Measurements from ENCODE around the gene PCDHGA1.
A peak's percentile ranks its signal among the peaks of the same experiment; 100 is the strongest.

PCDHGA1 gene

GRCh38 chr5:141507387-141508091 lies 177.2 kb downstream of the PCDHGA1 start:
- TF ChIP-seq CTCF (IDR thresholded peaks at IDR 0.05; ENCODE audit: borderline replicate concordance, insufficient read depth, low read depth, low read length), result no peak
- peak overlapping the region; percentile 36 for H3K4me3 ChIP-seq (ENCODE audit: low read depth, low read length)

- peak overlapping the region; percentile 36 for H3K4me3 ChIP-seq (ENCODE audit: low read depth, low read length)
- TF ChIP-seq CTCF (IDR thresholded peaks at IDR 0.05; ENCODE audit: borderline replicate concordance, insufficient read depth, low read depth, low read length), result no peak
Measured at GRCh38 chr5:141508440-141508797, 178.1 kb downstream of the PCDHGA1 start.

DNA sequence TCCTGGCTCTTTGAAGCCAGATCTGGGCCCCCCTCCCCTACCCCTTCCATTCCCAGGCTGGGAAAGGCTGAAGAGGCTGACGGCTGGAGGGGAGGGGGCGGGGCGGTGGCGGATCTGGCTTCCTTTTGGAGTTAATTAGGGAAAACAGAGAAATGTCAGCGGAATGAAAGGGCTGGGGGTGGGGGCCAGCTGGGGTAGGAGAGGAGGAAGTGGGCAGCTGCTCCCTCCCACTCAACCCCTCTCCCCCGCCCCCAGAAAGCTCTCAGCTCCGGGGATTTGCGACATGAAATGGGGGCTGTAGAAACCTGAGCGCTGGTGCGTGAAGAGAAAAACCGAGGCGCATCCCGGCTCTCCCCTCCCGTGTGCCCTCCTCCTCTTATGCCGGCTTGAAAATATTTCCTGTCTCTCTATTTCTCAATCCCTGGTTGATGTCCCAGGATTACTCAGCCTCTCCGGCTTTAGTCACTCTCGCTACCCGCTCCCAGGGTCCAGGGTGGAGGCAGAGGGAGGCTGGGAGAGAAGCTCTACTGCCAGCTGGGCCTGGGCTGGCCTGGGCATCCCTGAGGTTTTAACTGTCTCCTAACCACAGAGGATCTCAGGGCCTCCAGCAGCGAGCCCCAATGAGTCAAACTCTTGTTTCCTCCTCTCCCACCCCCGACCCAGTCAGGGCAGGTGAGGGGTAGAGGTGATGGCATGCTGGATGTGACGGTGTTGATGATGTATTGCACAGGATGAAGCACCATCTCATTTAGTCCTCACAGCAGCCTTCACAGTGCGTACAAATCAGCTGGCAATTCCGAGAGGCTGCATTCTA lies 178.7 kb downstream of the PCDHGA1 start:
- no peak for TF ChIP-seq CTCF (IDR thresholded peaks at IDR 0.05; ENCODE audit: borderline replicate concordance, insufficient read depth, low read depth, low read length)
- peak overlapping the region; percentile 70 for H3K4me3 ChIP-seq (ENCODE audit: low read depth, low read length)

DNA sequence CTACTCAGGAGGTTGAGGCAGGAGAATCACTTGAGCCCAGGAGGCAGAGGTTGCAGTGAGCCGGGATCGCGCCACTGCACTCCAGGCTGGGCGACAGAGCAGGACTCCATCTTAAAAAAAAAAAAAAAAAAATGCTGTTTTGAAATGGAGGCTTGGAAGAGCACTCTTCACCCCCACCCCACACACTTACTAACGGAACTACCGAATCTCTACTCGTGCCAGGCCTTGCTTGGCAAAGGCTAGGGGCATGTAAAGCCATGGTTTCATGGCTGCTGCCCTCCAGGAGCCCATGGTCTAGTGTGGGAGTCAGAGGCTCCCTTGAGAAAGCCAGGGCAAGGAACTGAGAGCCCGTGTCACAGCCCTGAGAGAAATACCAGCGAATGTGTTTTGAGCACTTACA lies 179.8 kb downstream of the PCDHGA1 start:
- peak overlapping the region; percentile 70 for H3K4me3 ChIP-seq (ENCODE audit: low read depth, low read length)

GRCh38 chr5:141510850-141511601 lies 180.7 kb downstream of the PCDHGA1 start:
- no peak for TF ChIP-seq CTCF (IDR thresholded peaks at IDR 0.05; ENCODE audit: borderline replicate concordance, insufficient read depth, low read depth, low read length)
- H3K4me3 ChIP-seq (ENCODE audit: low read depth, low read length), result peak overlapping the region; percentile 70

More for the DNA sequence above, 179.8 kb downstream of the PCDHGA1 start:
- TF ChIP-seq CTCF (IDR thresholded peaks at IDR 0.05; ENCODE audit: borderline replicate concordance, insufficient read depth, low read depth, low read length), result no peak

DNA sequence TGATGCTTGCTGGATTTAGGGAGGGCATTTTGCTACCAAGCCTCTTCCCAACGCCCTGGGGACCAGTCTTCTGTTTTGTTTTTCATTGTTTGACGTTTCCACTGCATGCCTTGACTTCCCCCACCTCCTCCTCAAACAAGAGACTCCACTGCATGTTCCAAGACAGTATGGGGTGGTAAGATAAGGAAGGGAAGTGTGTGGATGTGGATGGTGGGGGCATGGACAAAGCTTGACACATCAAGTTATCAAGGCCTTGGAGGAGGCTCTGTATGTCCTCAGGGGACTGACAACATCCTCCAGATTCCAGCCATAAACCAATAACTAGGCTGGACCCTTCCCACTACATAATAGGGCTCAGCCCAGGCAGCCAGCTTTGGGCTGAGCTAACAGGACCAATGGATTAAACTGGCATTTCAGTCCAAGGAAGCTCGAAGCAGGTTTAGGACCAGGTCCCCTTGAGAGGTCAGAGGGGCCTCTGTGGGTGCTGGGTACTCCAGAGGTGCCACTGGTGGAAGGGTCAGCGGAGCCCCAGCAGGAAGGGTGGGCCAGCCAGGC lies 181.5 kb downstream of the PCDHGA1 start:
- H3K4me3 ChIP-seq (ENCODE audit: low read depth, low read length), result peak overlapping the region; percentile 6
- TF ChIP-seq CTCF (IDR thresholded peaks at IDR 0.05; ENCODE audit: borderline replicate concordance, insufficient read depth, low read depth, low read length), result no peak

Data from GM12875 (cell line).